Uterus (tissue), 2 donors: Measurements from ENCODE around the gene PRR20G.

Source experiments
- CTCF ChIP-seq, 4 experiments: fragments of 200-600 bp in 2 of 4; fragments of 450-650 bp in 2 of 4; sonication (generic) in 2 of 4; IDR thresholded peaks; one replicate each; pipeline ENCODE4 v1.5.1; 2016 to 2019; ENCODE audit warnings: antibody characterized with exemption in 4 of 4, mild to moderate bottlenecking in 2 of 4, moderate library complexity in 1 of 4
- POLR2A ChIP-seq, 2 donors: fragments of 450-650 bp; IDR thresholded peaks; one replicate each; pipeline ENCODE4 v1.6.1; 2016; ENCODE audit warnings: antibody characterized with exemption in 2 of 2, mild to moderate bottlenecking in 1 of 2, moderate library complexity in 1 of 2

GRCh38 chr3:127254033-127254644 is 33.7 kb downstream of the PRR20G start:
- no peak for TF ChIP-seq POLR2A (IDR thresholded peaks at IDR 0.05)
- TF ChIP-seq CTCF (IDR thresholded peaks at IDR 0.05), result no peak
